ACC112 (cell line): ENCODE data around the gene ZNF407.

Experiments
- H2AFZ ChIP-seq: fragments of 200-600 bp; sonication (generic); one replicate; pipeline ENCODE4 v1.6.0; 2017; ENCODE audit warnings: antibody characterized with exemption, low read length; ENCODE audit not compliant: unreplicated experiment
- H3K27ac ChIP-seq: fragments of 200-600 bp; sonication (generic); 2 replicates; pipeline ENCODE4 v1.5.1; 2014; ENCODE audit warnings: low read depth, mild to moderate bottlenecking, antibody characterized with exemption, low read length, moderate library complexity
- H3K27me3 ChIP-seq: fragments of 200-600 bp; sonication (generic); 2 replicates; pipeline ENCODE4 v1.6.1; 2014; ENCODE audit warnings: mild to moderate bottlenecking, antibody characterized with exemption, low read length, moderate library complexity, mixed read lengths; ENCODE audit not compliant: insufficient read depth
- H3K36me3 ChIP-seq: fragments of 200-600 bp; sonication (generic); 2 replicates; pipeline ENCODE4 v1.6.1; 2016; ENCODE audit warnings: mild to moderate bottlenecking, antibody characterized with exemption, low read length, moderate library complexity, mixed read lengths; ENCODE audit not compliant: insufficient read depth
- H3K4me1 ChIP-seq: fragments of 200-600 bp; sonication (generic); one replicate; pipeline ENCODE4 v1.6.1; 2016; ENCODE audit warnings: low read length, mixed read lengths; ENCODE audit not compliant: insufficient read depth, unreplicated experiment, control insufficient read depth
- H3K4me3 ChIP-seq: fragments of 200-600 bp; sonication (generic); 2 replicates; pipeline ENCODE4 v1.5.1; 2014; ENCODE audit warnings: mild to moderate bottlenecking, low read depth, low read length
- H3K79me2 ChIP-seq: fragments of 200-600 bp; sonication (generic); one replicate; pipeline ENCODE4 v1.6.0; 2016; ENCODE audit warnings: low read length; ENCODE audit not compliant: control insufficient read depth, unreplicated experiment, insufficient read depth

The ZNF407 gene

GRCh38 chr18:74597662-74598349 is at the start of gene ZNF407:
Gene ZNF407, plus strand, starts transcription at chr18:74597870. Its CDS starts 33,150 bp downstream, at chr18:74631020.
- Histone ChIP-seq H3K79me2 (peaks cover 60% of the 10 kb centered on the region), H3K36me3 (no peaks in the 10 kb centered on the region), H3K4me3 (peak within 1 kb of the TSS; percentile 89), H3K4me1 (peaks cover 8% of the 10 kb centered on the region), H2AFZ (peak within 1 kb of the TSS; percentile 83), H3K27ac (peak within 1 kb of the TSS; percentile 89), H3K27me3 (no peaks in the 10 kb centered on the region)

GRCh38 chr18:74549591-74550104 is 48.0 kb upstream of the ZNF407 start:
- Histone ChIP-seq H3K4me3 (no peak overlapping the region), H3K79me2 (no peaks in the 10 kb centered on the region), H3K4me1 (peaks cover 14% of the 10 kb centered on the region), H2AFZ (no peak overlapping the region), H3K27me3 (peaks cover 24% of the 10 kb centered on the region), H3K36me3 (no peaks in the 10 kb centered on the region), H3K27ac (no peak overlapping the region)

GRCh38 chr18:74550886-74551285 is 46.8 kb upstream of the ZNF407 start:
- Histone ChIP-seq H3K36me3 (no peaks in the 10 kb centered on the region), H3K4me3 (no peak overlapping the region), H3K27me3 (peaks cover 37% of the 10 kb centered on the region), H3K27ac (no peak overlapping the region), H2AFZ (no peak overlapping the region), H3K4me1 (peaks cover 14% of the 10 kb centered on the region), H3K79me2 (no peaks in the 10 kb centered on the region)

- Histone ChIP-seq H3K4me3 (no peak overlapping the region), H3K27ac (no peak overlapping the region), H2AFZ (no peak overlapping the region), H3K36me3 (no peaks in the 10 kb centered on the region), H3K4me1 (peaks cover 12% of the 10 kb centered on the region), H3K79me2 (no peaks in the 10 kb centered on the region), H3K27me3 (peaks cover 42% of the 10 kb centered on the region)
Measured at GRCh38 chr18:74551452-74551851, 46.2 kb upstream of the ZNF407 start.

- Histone ChIP-seq H3K36me3 (no peaks in the 10 kb centered on the region), H2AFZ (no peak overlapping the region), H3K4me3 (no peak overlapping the region), H3K79me2 (no peaks in the 10 kb centered on the region), H3K4me1 (peaks cover 6% of the 10 kb centered on the region), H3K27me3 (peaks cover 48% of the 10 kb centered on the region), H3K27ac (no peak overlapping the region)
Measured at GRCh38 chr18:74551936-74552555, 45.6 kb upstream of the ZNF407 start.

GRCh38 chr18:74556126-74556525 is 41.5 kb upstream of the ZNF407 start:
- Histone ChIP-seq H3K4me3 (no peak overlapping the region), H3K27ac (no peak overlapping the region), H3K36me3 (no peaks in the 10 kb centered on the region), H3K79me2 (no peaks in the 10 kb centered on the region), H2AFZ (no peak overlapping the region), H3K27me3 (peaks cover 68% of the 10 kb centered on the region), H3K4me1 (no peaks in the 10 kb centered on the region)

GRCh38 chr18:74558096-74558495 is 39.6 kb upstream of the ZNF407 start:
- Histone ChIP-seq H2AFZ (no peak overlapping the region), H3K4me3 (no peak overlapping the region), H3K4me1 (no peaks in the 10 kb centered on the region), H3K27me3 (peaks cover 66% of the 10 kb centered on the region), H3K27ac (no peak overlapping the region), H3K79me2 (no peaks in the 10 kb centered on the region), H3K36me3 (no peaks in the 10 kb centered on the region)

- no peaks in the 10 kb centered on the region for H3K79me2 ChIP-seq
- no peaks in the 10 kb centered on the region for H3K36me3 ChIP-seq
- no peak overlapping the region for H3K27ac ChIP-seq
- H3K27me3 ChIP-seq = peaks cover 43% of the 10 kb centered on the region
- no peak overlapping the region for H2AFZ ChIP-seq
- no peaks in the 10 kb centered on the region for H3K4me1 ChIP-seq
- H3K4me3 ChIP-seq = no peak overlapping the region
Measured at GRCh38 chr18:74562131-74562730, 35.4 kb upstream of the ZNF407 start.

GRCh38 chr18:74562775-74563174 is 34.9 kb upstream of the ZNF407 start:
- Histone ChIP-seq H3K27ac (no peak overlapping the region), H3K4me1 (no peaks in the 10 kb centered on the region), H3K79me2 (no peaks in the 10 kb centered on the region), H2AFZ (no peak overlapping the region), H3K36me3 (no peaks in the 10 kb centered on the region), H3K27me3 (peaks cover 42% of the 10 kb centered on the region), H3K4me3 (no peak overlapping the region)

- no peak overlapping the region for H2AFZ ChIP-seq
- peaks cover 47% of the 10 kb centered on the region for H3K27me3 ChIP-seq
- no peak overlapping the region for H3K27ac ChIP-seq
- no peaks in the 10 kb centered on the region for H3K4me1 ChIP-seq
- H3K4me3 ChIP-seq = no peak overlapping the region
- no peaks in the 10 kb centered on the region for H3K36me3 ChIP-seq
- no peaks in the 10 kb centered on the region for H3K79me2 ChIP-seq
Measured at GRCh38 chr18:74563999-74564398, 33.7 kb upstream of the ZNF407 start.
